ENCODE results near the gene ZBTB43.
"Not testable (repeated sequence)": the region's sequence is repeated elsewhere in the genome, so short reads cannot be mapped to it uniquely, and the experiment has no call there.

ZBTB43 gene, protein sequence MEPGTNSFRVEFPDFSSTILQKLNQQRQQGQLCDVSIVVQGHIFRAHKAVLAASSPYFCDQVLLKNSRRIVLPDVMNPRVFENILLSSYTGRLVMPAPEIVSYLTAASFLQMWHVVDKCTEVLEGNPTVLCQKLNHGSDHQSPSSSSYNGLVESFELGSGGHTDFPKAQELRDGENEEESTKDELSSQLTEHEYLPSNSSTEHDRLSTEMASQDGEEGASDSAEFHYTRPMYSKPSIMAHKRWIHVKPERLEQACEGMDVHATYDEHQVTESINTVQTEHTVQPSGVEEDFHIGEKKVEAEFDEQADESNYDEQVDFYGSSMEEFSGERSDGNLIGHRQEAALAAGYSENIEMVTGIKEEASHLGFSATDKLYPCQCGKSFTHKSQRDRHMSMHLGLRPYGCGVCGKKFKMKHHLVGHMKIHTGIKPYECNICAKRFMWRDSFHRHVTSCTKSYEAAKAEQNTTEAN

DNA sequence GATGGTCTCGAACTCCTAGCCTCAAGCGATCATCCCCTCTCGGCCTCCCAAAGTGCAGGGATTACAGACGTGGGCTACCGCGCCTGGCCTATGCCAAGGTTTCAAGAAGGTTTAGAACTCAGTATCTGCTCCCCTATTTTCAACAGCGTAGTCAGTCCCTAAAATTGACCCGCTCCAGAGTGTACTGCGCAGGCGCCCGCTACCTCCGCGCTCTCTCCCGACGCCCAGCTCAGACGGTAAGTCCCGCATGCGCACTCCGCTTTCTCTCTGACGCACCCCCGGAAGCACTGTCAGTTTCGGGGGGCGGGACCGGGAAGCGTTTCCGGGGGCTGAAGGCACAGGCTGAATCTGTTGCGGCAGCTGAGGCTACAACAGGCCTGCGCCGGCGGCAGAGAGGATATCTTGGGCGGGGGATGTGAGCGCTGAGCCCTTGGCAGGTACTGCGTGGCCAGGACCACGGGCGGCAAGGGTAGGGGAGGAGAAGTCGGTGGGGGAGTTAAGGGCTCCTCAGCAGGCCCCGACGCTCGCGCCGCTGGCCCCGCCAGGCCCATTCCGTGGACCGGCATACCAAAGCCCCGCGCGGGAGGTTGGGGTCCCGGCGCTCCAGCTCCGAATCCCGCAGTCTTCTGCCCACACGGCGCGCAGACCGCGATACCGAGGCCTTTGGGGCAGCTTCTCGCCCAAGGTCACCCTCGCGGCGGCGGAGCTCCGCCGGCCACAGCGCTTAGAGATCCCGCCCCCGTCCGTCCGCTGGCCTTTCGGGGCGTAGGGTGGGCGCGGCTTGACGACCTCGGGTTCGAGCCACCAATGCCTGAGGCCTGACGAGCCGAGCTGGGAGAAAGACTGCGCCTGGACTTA, at the start of gene ZBTB43:
Gene ZBTB43 (plus strand): TSS at position 345 of the 858 bp plus-strand sequence. CDS start 27,470 bp downstream, outside the sequence.
- DNase-seq (ENCODE audit: low spot score) = peak; percentile 96

- DNase-seq (ENCODE audit: low spot score) = no peak
Measured at GRCh38 chr9:126755317-126755875, 49.4 kb upstream of the ZBTB43 start.

GRCh38 chr9:126756238-126756637, 48.6 kb upstream of the ZBTB43 start:
- DNase-seq (ENCODE audit: low spot score) = no peak

DNA sequence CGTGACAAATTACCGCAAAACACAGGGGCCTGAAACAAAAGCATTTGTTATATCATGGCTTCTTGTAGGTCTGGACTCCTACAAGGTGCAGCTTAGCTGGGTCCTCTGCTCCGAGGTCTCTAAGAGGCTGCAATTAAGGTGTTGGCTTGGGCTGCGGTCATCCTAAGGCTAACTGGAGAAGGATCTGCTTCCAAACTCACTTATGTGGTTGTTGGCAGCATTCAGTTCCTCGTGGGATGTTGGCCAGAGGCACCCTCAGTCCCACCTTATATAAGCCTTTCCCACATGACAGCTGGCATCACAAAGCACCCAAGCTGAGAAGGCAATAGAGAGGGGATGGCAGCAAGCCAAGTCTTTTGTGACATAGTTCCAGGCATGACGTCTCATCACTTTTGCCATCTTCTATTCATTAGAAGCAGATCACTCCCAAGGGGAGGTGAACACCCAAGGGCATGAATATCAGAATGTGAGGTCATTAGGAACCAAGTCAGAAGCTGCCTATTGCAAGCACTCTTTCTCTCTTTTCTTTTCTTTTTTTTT, 47.9 kb upstream of the ZBTB43 start:
- DNase-seq (ENCODE audit: low spot score) = peak; percentile 11

- no peak for DNase-seq (ENCODE audit: low spot score)
Measured at GRCh38 chr9:126758916-126759585, 45.8 kb upstream of the ZBTB43 start.

DNA sequence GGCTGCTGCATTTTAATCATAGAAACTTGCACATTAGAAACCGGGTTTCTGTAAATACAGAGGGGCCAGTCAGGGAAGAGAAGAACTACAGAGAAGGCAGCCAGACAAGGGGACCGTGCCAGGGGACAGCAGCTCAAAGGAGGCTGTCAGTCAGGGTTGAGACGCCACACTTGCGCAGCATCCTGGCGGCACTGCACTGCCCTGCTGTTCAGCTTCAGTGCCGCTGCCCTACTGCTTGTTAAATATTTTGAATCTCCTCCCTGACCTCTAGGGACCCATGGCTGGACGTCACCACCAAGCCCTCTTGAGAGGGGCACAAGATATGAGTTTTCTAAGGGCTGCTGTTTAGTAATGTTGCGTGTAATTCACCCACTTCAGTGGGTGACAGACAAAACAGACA, 43.6 kb upstream of the ZBTB43 start:
- peak; percentile 14 for DNase-seq (ENCODE audit: low spot score)

DNA sequence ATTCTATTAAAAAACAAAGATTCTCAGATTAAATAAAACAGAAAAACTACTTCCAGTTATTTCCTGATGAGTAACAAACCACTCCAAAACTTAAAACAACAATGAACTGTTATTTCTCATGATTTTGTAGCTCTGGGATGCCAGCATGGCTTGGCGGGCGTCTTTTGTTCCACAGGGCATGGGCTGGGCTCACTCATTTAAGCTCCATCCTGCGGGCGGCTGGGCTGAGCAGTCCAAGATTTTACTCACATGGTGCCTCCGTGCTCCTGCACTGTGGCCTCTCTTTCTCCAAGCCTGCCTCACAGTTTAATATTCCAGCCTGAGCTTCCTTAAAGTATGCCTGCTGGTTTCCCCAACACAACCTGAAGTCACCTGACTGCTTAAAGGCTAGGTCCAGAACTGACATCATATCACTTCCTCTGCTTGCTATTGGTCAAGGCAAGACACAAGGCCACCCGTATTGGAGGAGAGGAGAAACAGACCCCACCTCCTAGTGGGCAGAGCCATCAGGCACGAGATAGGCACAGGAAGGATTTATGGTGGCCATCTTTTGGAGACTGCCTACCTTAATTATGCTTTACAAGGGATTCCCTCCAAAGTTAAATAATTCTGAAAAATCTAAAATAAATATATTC, 41.6 kb upstream of the ZBTB43 start:
- no peak for DNase-seq (ENCODE audit: low spot score)

GRCh38 chr9:126773004-126773607, 31.7 kb upstream of the ZBTB43 start:
- no peak for DNase-seq (ENCODE audit: low spot score)

DNA sequence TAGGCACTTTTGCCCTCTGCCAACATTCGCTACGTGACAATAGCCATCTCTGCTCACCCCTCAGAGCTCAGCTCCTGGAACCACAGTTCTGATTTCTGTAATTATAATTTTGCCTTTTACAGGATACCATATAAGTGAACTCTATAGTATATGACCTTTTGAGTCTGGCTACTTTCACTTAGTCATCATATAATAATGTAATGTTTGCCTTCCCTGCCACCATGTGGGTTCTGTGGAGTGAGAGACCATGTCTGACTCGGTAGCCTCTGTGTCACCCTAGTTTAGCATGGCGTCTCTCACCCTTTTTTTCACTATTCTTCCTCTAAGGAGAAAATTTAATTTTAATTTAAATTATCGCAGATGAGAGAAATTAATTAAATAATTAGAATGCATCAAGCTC, 28.9 kb upstream of the ZBTB43 start:
- DNase-seq (ENCODE audit: low spot score) = no peak

- no peak for DNase-seq (ENCODE audit: low spot score)
Measured at GRCh38 chr9:126777733-126778132, 27.1 kb upstream of the ZBTB43 start.

DNA sequence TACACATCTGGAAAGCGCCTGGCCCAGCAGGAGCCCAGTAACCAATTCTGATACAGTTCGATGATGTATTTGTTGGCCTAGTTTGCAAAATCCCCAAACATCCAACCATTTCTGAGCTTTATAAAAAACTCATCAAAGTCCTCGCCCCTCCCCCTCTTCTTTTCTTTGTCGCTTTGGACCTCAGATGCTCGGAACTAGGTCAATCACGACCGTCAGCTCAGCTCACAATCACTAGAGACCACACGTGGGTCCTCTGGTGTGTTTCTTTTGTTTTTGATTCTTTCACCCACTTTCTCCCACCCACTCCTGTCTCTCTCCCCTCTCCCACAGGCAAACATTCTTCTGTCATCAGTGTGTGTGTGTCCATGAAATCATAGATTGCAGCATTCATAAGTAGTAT, 26.7 kb upstream of the ZBTB43 start:
- DNase-seq (ENCODE audit: low spot score) = no peak

GRCh38 chr9:126778696-126779095, 26.1 kb upstream of the ZBTB43 start:
- DNase-seq (ENCODE audit: low spot score) = not testable (repeated sequence)

DNA sequence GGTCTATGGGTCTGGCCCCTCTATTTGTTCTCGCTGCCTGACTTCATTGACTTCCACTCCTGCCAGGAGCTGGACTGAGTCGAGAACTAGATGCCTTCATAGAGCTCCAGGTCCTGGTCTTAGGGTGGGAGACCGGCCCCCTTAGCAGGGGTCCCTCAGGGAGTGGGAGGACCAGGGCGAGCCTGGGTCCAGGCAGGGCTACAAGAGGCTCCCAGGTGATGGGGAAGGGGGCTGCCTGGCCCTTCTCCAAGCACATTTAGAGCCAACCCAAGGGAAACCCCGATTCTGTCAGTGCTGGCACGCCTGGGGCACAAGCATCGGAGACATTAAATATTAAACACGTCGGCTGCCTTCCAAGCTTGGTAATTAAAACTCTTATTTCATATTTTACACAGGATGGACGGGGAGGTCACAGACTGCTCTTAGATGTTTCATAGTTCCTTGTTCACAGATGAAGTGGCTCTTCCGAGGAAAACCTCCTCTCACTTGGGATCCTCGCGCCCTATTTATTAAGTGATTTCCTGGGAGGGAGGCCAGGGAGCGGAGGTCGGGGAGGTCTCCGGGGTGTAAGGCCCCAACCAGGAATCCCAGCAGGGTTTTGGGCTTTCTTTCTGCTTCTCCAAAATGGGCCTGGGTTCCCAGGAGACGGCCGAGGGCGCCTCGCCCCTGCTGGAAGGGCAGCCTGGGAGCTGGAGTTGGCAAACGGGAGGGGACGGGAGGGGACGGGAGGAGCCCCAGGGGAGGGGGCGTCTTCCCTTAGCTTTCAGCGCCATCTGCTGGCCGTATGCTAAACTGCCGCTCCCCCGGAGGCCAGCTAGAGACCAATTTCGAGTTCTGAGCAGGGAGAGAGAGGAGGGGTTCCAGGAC, 23.4 kb upstream of the ZBTB43 start:
- peak; percentile 84 for DNase-seq (ENCODE audit: low spot score)

GRCh38 chr9:126782053-126782388, 22.8 kb upstream of the ZBTB43 start:
- DNase-seq (ENCODE audit: low spot score) = no peak

GRCh38 chr9:126783949-126784348, 20.9 kb upstream of the ZBTB43 start:
- DNase-seq (ENCODE audit: low spot score) = peak; percentile 24

- DNase-seq (ENCODE audit: low spot score) = no peak
Measured at GRCh38 chr9:126784401-126784800, 20.4 kb upstream of the ZBTB43 start.

DNA sequence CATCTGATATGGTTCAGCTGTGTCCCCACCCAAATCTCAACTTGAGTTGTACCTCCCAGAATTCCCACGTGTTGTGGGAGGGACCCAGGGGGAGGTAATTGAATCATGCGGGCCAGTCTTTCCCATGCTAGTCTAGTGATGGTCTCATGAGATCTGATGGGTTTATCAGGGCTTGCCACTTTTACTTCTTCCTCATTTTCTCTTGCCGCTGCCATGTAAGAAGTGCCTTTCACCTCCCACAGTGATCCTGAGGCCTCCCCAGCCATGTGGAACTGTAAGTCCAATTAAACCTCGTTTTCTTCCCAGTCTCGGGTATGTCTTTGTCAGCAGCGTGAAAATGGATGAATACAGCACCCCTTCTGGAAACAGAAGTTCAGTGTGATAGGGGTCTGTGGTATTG, 20.0 kb upstream of the ZBTB43 start:
- not testable (repeated sequence) for DNase-seq (ENCODE audit: low spot score)

GRCh38 chr9:126788046-126788445, 16.8 kb upstream of the ZBTB43 start:
- no peak for DNase-seq (ENCODE audit: low spot score)

- DNase-seq (ENCODE audit: low spot score) = no peak
Measured at GRCh38 chr9:126788634-126789349, 16.0 kb upstream of the ZBTB43 start.
